Lung microvascular endothelial cell (primary cell): ENCODE data around the gene IPO9. TPM values are rescaled to one million over a fixed set of nuclear protein-coding genes. Genes with fewer than 3 reads are reported as not detected.
"Not testable (repeated sequence)": the region's sequence is repeated elsewhere in the genome, so short reads cannot be mapped to it uniquely, and the experiment has no call there.

Experiments used
- DNase-seq, 2 donors: peaks; one replicate each; pipeline versions ENCODE4 v3.0.0 to v3.0.0-alpha.2; 2010; ENCODE audit warnings: low read depth in 2 of 2
- total RNA-seq: library from RNA; depleted of rRNA; stranded (reverse); fragments of >200 nt; gene quantifications from 2 replicates; pipeline ENCODE4 v1.2.1, GENCODE V29; 2014

IPO9 gene
- total RNA-seq, 1 donor from 2014 or later: 15.7 TPM

DNA sequence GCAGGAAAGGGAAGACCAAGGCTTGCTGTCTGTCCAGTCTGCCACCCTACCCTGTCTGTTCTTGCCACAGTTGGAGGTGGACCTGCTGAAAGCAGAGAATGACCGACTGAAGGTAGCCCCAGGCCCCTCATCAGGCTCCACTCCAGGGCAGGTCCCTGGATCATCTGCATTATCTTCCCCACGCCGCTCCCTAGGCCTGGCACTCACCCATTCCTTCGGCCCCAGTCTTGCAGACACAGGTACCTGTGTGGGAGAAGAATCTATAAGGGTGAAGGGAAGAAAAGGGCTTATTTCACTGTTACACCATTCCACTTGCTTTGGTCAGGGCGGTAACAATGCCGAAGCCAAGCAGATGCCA lies 20.3 kb upstream of the IPO9 start:
- DNase-seq: no peak

GRCh38 chr1:201809876-201810275 lies 19.1 kb upstream of the IPO9 start:
- no peak for DNase-seq

DNA sequence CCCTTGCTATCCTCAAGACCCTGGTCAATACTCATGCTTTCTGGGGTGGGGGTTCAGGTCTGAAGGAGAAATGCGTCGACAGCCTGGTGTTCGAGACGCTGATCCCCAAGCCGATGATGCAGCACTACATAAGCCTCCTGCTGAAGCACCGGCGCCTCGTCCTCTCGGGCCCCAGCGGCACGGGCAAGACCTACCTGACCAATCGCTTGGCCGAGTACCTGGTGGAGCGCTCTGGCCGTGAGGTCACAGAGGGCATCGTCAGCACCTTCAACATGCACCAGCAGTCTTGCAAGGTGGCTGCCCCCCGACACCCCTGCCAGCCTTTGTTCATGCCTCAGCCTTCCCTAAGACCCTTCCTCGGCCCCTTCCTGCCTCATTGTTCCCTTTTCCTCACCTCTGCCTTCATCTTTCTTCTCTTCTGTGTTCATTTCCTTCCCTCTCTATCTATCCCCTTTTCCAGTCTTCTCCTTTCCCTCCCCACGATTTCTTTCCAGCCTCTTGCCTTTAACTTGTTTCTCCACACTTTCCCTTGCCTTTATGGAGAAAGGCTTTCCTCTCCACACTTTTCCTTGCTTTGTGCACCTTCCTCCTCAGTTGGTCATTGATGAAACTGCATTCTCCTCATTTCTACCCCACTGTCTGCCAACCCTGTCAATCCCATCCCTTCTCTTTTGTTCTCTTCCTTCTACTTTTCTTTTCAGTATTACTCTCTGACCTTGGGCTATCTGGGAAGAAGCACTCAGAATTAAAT lies 18.3 kb upstream of the IPO9 start:
- no peak for DNase-seq

- no peak for DNase-seq
These were observed 15.7 kb upstream of the IPO9 start for GRCh38 chr1:201813226-201813625.

GRCh38 chr1:201816309-201816854 lies 12.6 kb upstream of the IPO9 start:
- no peak for DNase-seq

DNA sequence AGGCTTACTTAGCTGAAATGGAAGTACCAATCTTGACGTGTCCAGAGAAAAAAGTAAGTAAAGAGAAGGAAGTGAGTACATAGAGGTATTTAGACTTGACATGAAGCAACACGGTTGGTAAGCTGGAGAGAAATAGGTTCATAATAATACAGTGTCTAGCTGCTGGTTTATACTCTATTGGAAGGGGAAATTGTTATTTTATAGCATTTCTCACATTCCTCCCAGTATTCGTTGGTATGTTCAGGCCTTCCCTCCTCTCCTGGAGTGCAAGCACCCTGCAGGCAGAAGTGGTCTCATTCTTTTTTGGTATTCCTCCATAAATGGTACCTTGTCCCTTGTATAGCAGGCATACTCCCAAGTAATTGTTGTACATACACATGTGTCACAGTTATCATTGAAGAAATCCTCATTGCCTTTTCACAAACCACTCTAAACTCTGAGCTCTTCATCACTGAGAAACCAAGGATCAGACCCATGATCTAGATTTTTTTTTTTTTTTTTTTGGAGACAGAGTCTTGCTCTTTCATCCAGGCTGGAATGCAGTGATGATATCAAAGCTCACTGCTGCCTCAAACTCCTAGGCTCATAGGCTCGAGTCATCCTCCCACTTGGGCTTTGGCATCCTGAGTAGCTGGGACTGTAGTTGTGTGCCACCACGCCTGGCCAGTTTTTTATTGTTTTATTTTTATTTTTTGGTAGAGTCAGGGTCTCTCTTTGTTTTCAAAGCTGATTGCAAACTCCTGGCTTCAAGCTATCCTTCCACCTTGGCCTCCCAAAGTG lies 9.8 kb upstream of the IPO9 start:
- no peak for DNase-seq

GRCh38 chr1:201820413-201820812 lies 8.5 kb upstream of the IPO9 start:
- DNase-seq: no peak

GRCh38 chr1:201825245-201825644 lies 3.7 kb upstream of the IPO9 start:
- no peak for DNase-seq

DNA sequence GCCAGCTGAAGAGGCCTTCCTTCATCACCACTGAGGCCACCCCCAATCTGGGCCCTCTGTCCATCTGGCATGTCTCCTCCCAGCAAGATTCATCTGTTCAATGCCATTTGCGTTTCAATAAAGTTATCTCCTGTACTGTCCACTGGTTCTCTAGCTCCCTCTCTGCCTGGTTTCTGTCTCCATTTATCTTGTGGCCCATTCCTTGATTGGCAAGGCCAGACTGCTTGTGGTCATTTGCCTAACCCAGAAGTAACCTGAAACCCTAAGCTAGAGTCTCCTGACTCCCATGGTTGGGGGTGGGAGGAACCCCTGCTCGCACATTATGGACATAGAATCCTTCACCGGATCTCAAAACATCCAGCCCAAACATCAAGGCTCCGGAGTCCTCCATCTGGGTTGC lies 2.1 kb upstream of the IPO9 start:
- DNase-seq: no peak

DNA sequence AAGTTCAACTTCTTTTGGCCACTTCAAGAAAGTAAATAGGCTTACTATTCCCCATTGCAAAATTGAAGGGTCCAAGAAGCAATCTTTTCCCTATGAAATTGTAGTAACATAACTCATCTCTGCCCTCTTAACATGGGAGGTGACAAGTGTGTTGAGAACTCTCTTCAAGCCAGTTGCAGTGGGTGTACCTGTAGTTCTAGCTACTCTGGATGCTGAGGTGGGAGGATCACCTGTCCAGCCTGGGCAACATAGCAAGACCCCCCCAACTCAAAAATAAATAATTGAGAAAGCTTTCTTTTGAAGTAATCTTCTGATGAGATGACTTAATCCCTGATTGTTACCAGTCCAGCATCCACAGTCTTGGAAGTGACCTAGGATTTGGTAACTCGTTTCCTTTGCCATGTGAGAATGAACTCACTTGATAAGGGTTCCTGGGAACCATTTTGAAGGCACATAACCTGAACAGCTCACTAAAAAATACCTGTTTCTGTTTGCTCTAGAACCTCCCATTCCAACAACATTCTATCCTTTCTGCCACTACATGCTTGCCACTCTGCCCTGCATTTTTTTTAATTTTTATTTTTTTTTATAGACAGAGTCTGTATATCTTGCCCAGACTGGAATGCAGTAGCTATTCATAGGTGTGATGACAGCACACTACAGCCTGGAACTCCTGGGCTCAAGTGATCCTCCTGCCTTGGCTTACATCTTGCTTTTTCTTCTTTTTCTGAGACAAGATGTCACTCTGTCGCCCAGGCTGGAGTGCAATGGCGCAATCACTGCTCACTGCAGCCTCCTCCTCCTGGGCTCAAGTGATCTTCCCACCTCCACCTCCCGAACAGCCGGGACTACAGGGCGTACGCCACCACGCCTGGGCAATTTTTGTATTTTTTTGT lies 1.4 kb upstream of the IPO9 start:
- DNase-seq: no peak

DNA sequence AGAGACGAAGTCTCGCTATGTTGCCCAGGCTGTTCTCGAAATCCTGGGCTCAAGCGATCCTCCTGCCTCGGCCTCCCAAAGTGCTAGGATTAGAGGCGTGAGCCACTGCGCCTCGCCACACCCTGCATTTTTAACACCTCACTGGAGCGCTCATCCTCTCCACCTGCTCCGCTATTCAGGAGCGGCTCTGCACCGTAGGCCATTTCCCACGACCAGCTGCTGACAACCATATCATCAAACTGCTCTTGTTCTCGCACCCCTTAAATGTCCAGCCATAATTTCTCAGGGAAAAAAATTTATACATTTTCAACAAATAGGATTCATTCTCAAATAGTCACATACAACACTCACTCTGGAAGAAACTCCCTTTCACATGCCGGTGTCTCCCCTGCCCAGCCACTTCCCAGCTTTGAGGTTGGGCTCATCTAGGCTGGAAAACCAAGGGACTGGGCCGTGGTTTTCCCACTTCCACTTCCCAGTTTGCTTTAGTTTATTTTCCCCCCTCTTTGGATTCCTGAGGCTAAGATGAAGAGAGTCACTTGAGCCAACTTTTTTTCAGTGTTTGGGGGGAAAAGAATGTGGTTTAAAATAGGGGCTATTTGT lies 639 bp upstream of the IPO9 start:
- no peak for DNase-seq

- no peak for DNase-seq
These were observed 2.4 kb downstream of the IPO9 start for GRCh38 chr1:201831371-201831770.

DNA sequence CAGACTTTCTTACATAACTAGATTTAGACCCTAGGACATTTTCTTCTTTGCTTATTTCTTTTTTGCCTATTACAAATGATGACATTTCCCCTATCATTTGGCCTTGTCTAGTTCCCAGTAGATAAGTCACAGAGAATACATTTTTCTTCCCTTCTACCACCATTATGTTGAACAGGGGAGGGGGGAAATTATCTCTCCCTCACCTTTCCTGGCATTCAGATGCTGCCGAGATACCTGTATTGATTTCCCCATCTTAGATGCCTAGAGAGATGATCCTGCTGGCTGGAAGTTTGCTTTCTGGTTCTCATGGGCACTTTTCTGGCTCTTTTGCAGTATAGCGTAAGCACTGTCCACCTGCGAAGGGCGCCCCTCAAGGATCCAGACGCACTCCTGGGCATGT lies 5.7 kb downstream of the IPO9 start:
- DNase-seq: no peak

- DNase-seq: no peak
These were observed 9.4 kb downstream of the IPO9 start for GRCh38 chr1:201838381-201838780.

DNA sequence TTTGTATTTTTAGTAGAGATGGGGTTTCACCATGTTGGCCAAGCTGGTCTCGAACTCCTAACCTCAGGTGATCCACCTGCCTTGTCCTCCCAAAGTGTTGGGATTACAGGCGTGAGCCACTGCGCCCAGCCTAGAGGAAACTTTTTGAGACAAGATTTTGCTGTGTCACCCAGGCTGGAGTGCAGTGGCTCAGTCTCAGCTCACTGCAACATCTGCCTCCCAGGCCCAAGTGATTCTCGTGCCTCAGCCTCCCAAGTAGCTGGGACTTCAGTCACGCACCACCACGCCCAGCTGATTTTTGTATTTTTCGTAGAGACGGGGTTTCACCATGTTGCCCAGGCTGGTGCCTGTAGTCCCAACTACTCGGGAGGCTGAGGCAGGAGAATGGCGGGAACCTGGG lies 10.1 kb downstream of the IPO9 start:
- not testable (repeated sequence) for DNase-seq

- DNase-seq: no peak
These were observed 11.1 kb downstream of the IPO9 start for GRCh38 chr1:201840055-201840454.

- DNase-seq: no peak
These were observed 11.5 kb downstream of the IPO9 start for GRCh38 chr1:201840490-201840889.

DNA sequence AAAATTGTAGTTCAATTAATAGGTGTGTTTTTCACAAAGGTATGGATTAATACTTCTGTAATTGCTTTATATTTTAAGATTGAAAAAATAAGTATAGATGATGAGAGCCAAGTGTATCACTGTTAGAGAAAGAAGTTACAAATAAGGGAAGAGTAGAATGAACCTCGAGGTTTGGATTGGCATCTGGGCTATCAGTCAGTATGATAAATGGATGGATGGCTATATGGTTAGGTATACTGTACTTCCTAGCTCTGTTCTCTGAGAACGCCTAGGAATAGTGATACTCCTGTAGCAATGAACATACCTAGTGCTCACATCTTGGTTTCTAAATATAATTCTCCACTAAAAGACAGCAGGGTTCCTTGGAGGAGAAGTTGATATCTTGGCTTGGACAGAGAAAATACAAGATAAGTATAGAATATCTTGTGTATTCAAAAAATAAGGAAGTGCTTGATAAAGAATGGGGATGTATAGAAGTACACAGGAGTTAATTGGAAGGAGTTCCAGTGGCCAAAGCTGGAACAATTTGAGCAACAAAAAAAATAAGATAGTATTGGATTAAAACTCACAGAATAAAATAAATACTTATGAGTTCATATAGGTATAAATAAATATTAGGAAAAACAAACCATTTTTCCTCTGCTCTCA lies 12.4 kb downstream of the IPO9 start:
- no peak for DNase-seq

GRCh38 chr1:201842472-201843027 lies 13.6 kb downstream of the IPO9 start:
- no peak for DNase-seq

DNA sequence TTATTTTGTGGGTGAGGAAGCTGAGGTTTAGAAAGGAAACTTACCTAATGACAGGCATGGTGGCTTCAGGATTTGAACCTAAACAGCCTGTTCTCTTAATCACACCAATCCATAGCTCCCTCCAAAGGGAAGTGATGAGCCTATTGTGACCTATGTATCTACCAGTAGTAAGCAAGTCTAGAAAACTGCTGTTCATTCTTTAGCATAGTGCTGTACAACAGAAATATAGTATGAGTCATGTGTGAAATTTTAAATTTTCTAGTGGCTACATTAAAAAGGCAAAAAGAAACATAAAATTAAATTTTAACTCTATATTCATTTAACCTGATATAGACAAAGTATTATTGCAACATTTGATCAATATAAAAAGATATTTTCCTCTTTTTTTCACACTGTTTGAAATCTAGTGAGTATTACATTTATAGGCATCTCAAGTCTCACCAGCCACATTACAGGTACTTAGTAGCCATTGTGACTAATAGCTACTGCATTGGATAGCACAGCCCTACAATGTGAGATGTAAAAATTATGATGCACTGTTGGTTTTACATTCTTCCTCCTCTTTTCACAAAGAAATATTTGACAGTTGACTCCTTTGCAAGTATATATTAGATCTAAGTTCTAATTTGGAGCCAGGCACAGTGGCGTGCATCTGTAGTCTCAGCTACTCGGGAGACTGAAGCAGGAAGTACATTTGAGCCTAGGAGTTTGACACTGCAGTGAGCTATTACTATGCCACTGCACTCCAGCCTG lies 16.6 kb downstream of the IPO9 start:
- no peak for DNase-seq
